Measurements from ENCODE around the gene SERTAD4.
"Not testable (repeated sequence)": the region's sequence is repeated elsewhere in the genome, so short reads cannot be mapped to it uniquely, and the experiment has no call there.

The SERTAD4 gene

GRCh38 chr1:210262167-210262896 lies 29.7 kb downstream of the SERTAD4 start:
- DNase-seq: no peak

- DNase-seq: no peak
Observed at GRCh38 chr1:210262897-210263272, 30.3 kb downstream of the SERTAD4 start.

GRCh38 chr1:210263963-210264362 lies 31.4 kb downstream of the SERTAD4 start:
- no peak for DNase-seq

GRCh38 chr1:210264496-210265380 lies 32.1 kb downstream of the SERTAD4 start:
- no peak for DNase-seq

- DNase-seq: not testable (repeated sequence)
Observed at GRCh38 chr1:210265392-210265955, 32.9 kb downstream of the SERTAD4 start.

- DNase-seq: no peak
Observed at GRCh38 chr1:210269981-210270380, 37.4 kb downstream of the SERTAD4 start.

GRCh38 chr1:210272666-210273065 lies 40.1 kb downstream of the SERTAD4 start:
- DNase-seq: no peak

- no peak for DNase-seq
Observed at GRCh38 chr1:210280221-210280620, 47.6 kb downstream of the SERTAD4 start.

GRCh38 chr1:210288116-210288515 lies 55.5 kb downstream of the SERTAD4 start:
- no peak for DNase-seq

GRCh38 chr1:210289248-210289647 lies 56.7 kb downstream of the SERTAD4 start:
- DNase-seq: no peak

GRCh38 chr1:210291081-210291764 lies 58.6 kb downstream of the SERTAD4 start:
- no peak for DNase-seq

GRCh38 chr1:210291786-210292230 lies 59.2 kb downstream of the SERTAD4 start:
- DNase-seq: no peak

GRCh38 chr1:210292231-210292871 lies 59.8 kb downstream of the SERTAD4 start:
- DNase-seq: peak; percentile 9

- DNase-seq: no peak
Observed at GRCh38 chr1:210293171-210293607, 60.6 kb downstream of the SERTAD4 start.

GRCh38 chr1:210294999-210295745 lies 62.6 kb downstream of the SERTAD4 start:
- no peak for DNase-seq

Data from NCI-H748 treated with DMSO at 0.1 percent for 48 hours (cell line).